ENCODE measurements around the gene FADS6.
A peak's percentile ranks its signal among the peaks of the same experiment; 100 is the strongest.

Gene FADS6

GRCh38 chr17:74865504-74866197 lies 27.8 kb downstream of the FADS6 start:
- DNase-seq = no peak

DNA sequence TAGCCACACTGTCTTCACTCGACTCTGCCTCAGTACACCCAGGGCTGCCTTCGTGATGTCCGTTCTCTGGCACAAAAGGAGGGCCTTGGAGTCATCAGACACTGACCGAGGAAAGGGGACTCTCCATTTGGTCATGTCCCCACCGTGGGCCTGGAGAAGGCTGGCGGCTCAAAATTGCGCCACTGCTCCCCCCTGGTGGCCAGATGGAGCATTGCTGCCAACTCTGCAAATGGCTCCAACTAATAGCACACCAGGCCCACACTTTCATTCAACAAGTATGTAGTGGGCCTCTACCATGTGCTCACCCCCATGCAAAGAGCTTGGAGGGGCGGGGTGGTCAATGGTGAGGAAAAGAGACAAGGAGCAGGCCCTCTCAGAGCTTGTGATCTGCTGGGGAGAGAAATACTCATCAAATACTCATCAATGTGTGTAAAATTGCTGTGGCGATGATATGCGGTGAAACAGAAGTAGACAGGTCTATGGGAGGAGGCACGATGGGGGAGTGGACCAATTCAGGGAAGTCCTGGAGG lies 28.5 kb downstream of the FADS6 start:
- DNase-seq = peak; percentile 85

DNA sequence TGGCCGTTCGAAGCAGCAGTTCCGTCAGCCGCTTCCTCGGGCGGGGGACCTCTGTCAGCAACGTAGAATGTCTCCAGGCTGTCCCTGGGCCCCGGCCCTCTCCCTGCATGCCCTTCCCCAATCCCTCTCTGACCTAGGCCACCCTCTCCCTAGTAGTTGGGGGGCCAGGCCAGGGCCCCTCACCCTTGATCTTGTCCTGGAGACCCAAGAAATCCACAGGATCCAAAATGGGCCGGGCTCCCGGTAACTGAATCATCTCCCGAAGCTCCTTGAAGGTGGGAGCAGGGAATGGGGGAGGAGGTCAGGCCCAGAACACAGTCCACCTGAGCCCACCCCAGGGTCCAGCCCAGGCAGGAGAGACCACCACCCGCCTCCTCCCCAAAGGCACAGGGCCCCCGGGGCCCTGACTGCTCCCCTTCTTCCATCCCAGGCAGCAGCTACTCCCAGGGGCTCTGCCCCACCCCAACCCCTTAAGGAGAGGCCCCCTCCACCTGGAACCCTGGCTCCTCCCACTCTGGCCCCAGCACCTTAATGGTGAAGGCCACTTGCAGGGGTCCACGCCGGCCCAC lies 29.1 kb downstream of the FADS6 start:
- no peak for DNase-seq

DNA sequence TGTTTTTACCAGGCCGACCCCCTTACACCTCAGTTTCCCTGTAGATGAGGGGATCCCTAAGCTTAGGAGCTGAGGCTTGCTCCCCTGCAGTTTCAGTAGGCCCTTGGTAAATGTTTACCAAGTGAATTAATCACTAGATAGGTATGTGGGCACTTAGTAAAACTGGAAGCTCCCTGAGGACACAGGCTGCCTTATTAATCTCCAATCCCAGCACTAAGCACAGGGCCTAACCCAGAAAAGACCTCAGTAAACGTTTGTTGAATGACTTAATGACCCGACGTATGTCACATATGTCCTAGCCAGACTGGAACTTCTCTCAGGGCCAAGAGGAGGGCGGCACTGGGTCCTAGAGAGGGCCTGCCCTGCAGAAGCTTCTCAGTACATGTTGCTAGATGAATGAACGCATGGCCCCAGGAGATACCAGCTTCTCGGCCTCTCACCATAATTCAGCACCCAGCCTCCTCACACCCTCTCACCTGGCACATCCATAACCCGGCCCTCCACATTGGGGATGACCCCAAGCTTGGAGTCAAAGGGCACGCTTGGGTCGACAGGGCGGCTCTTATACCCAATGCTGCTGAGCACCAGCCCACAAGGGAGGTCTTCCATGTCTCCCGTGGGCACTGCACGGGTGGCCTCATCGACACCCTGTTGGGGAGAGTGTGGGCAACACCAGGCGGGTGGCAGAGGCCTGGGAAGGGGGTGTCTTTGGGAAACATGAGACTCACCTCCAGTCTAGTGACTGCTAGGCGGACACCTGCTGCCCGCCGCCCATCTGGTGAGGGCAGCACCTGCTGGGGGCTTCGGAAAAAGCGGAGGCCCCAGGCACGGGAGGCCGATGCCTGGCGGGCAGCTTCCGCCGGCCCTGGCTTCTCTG lies 29.8 kb downstream of the FADS6 start:
- DNase-seq = no peak

- no peak for DNase-seq
Observed at GRCh38 chr17:74862919-74863318, 30.5 kb downstream of the FADS6 start.

DNA sequence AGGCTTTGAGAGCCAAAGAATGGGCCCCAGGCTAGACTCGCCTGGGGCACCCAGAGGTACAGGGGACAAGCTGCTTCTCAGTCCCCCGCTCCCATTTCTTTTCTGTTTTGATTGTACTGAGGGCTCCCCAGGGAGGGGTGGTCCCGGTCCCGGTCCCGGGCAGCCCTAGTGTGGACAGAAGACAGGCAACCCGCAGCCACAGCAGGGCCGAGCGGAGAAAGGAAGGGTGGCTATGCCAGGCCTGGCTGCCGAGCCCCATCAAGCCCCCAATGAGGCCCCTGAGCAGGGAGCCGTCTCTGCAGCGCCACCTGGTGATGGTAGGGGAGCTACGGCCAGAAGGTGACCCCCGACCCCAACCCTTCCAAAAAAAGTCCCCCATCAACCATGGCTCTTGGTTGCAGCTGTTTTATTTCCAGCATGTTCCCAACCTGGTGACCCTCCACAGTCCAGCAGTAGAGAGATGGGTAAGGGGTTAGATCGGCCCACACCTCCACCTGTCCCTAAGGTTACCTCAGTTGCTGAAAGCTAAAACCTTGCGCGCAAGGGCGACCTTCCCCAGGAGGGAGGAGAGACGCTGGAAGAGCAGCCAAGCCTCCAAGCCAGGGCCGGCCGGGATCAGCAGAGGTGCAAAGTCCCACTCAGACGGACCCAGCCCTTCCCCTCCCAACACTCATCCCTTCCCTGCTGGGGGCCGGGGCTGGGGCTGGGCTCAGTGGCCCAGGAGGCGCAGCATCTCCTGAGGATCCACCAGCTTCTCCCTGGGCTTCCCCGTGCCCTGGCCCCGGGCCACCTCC lies 31.1 kb downstream of the FADS6 start:
- peak; percentile 68 for DNase-seq

- DNase-seq = no peak
Observed at GRCh38 chr17:74861662-74862107, 31.7 kb downstream of the FADS6 start.

DNA sequence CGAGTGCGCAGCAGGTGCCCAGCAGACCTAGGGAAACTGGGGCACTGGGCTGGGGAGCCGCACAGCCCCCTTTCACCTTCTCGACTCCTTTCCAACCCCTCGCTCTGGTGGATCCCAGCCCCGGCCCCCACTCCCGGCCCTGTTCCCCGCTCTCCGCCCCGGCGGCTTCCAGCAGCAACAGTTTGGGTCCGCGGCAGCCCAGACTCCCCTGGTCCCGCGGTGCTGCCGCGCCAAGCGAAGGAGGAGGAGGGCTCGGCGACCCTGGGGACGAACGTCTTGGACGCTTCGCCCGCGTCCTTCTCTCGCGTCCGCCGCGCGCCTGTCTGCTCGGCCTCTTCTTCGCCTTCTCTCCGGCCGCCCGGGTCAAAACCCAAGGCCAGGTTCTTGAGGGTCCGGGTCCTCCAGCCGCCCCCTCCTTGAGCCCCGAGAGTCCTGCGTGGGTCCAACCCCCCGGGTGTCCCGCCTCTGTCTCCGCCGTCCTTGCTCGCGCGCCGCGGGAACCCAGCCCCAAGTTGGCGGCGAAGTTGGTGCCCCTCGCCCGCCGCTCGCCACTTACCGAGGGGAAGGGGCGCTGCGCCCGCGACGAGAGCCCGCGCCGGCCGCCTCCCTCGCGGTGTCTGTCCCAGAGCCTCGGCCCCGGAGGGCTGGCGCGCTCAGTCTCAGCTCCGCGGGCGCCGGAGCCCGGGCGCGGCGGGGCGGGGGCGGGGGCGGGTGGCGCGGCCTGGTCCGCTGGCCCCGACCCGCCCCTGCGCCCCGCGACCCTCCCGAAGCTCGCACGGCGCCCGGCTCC lies 32.4 kb downstream of the FADS6 start:
- no peak for DNase-seq

- DNase-seq = no peak
Observed at GRCh38 chr17:74860229-74860871, 33.1 kb downstream of the FADS6 start.

DNA sequence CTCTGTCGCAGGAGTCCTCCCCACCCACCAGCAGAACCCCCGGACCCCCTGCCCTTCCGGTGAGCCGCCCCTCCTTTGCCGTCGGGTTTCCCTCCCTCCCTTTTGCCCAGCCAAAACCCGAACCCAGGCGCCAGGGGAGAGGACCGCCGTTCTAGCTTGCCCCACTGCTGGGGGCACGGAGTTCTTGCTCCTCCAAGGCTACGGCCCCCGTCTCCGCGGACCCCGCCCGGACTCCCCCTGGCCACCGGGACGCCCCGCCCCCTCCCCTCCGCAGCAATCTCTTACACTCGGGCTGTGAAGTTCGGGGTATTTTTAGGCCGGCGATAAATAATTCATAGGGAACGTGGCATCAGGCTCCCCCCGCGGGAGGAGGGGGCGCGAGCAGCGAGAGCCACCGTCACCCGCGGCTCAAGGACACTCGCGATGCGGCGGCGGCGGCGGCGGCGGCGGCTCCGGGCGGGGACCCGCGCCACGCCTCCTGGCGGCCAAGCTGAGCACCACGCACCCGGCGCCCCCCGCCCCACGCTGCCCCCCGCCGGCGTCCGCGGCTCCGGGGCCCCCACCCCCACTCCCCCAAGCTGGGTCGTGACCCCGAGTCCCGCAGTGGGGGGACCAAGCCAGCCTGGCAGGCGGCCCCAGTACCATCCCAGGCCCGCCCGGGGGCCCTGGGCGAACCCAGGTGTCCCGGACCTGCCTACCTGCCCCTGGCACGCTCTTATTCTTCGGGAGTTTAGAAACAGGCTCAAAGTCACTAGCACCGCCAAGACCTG lies 33.8 kb downstream of the FADS6 start, which contains the start of gene GRIN2C:
TSS of gene GRIN2C (minus strand) at position 427 of the 770 bp plus-strand sequence. CDS start 4,793 bp downstream, outside the sequence.
- DNase-seq = no peak

GRCh38 chr17:74858672-74859458 lies 34.6 kb downstream of the FADS6 start:
- no peak for DNase-seq

DNA sequence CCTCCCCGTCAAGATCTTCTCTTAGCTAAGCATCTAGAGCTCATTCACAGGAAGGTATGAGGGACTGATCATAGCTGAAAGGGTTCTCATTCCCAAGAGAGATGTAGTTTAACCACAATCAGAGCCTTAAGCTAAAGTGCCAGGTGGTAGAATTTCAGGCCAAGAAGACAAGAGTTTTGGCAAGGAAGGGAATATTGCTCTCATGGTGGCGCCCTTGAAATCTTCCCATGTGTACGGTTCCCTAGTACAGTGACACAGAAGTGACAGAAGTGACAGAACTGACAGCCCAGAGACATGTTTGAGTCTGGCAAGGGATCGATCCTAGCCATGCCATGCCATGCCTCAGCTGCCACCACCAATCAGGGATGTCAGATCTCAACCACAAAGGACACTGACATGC lies 36.2 kb downstream of the FADS6 start:
- no peak for DNase-seq

DNA sequence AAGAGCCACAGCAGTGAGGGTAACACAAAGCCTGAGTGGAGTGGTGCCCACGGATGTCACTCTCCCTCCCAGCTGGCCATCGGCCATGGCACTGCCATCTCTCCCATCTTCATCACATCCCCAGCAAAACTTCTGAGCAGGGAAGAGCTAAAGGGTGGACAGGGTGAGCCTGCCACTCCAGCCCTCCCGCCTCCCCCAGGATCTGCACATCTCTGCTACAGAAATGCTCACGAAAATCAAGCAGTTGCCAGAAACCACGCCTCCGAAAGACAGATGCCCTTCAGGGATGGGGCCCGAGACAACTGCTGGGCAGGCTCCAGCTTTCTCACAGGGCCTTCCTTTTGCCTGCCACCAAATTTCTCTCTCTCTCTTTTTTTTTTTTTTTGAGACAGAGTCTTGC lies 37.3 kb downstream of the FADS6 start:
- DNase-seq = no peak

GRCh38 chr17:74855323-74855722 lies 38.1 kb downstream of the FADS6 start:
- DNase-seq = no peak

- no peak for DNase-seq
Observed at GRCh38 chr17:74854792-74855191, 38.6 kb downstream of the FADS6 start.

DNA sequence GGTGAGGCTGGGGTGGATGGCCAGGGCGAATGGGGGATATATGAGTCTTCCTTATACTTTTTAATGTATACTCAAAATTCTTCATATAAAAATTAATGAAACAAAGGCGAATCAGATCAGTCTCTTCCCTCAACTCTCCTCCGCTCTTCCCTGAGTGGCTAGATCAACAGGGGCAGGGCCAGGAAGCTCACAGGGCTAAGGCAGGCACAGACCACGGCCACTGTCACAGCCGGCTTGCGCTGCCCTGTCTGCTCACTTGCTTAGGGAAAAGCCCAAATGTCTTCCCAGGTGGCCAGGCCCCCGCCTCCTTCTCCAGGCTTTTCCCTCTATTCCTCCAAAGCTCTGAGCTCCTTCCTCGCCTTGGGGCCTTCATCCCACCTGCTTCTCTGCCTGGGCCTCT lies 39.8 kb downstream of the FADS6 start:
- no peak for DNase-seq

DNA sequence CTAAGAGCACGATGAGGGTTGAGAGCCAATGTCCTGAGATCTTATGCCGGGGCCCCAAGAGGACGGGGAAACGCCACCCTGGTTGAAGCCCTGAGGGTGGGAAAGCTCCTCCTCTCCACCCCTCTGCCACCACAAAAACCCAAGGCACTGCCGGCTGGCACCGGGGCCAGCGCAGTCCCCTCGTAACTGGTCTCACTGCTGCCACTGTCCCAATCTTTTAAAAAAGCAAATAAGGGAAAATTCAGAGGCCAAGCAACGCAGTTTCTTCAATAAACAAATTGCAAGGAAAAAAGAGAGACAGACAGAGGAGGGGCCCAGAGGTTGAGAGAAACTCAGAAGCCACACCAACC lies 40.4 kb downstream of the FADS6 start:
- no peak for DNase-seq

- no peak for DNase-seq
Observed at GRCh38 chr17:74852237-74853047, 41.0 kb downstream of the FADS6 start.

Measured in midbrain (tissue), 1 donor.